Fibroblast of lung (primary cell): ENCODE measurements around the gene LIPE.

ENCODE experiments used
- EZH2 ChIP-seq: IDR thresholded peaks from 2 replicates; pipeline ENCODE4 v1.5.1; 2012; ENCODE audit warnings: low read length, control low read depth, mild to moderate bottlenecking; ENCODE audit errors: missing control alignments
- TF ChIP-seq, protein P1 (sequence below), 2 donors: IDR thresholded peaks in 1 of 2; conservative IDR thresholded peaks in 1 of 2; 1 replicate in 1 of 2; 2 replicates in 1 of 2; pipeline ENCODE4 v1.5.1; 2011 to 2012; ENCODE audit warnings: low read length in 2 of 2, control low read depth in 1 of 2, inconsistent platforms in 1 of 2, low read depth in 1 of 2, mild to moderate bottlenecking in 1 of 2

GRCh38 chr19:42419309-42419708 lies 7.9 kb downstream of the LIPE start:
- TF ChIP-seq, protein P1, sequence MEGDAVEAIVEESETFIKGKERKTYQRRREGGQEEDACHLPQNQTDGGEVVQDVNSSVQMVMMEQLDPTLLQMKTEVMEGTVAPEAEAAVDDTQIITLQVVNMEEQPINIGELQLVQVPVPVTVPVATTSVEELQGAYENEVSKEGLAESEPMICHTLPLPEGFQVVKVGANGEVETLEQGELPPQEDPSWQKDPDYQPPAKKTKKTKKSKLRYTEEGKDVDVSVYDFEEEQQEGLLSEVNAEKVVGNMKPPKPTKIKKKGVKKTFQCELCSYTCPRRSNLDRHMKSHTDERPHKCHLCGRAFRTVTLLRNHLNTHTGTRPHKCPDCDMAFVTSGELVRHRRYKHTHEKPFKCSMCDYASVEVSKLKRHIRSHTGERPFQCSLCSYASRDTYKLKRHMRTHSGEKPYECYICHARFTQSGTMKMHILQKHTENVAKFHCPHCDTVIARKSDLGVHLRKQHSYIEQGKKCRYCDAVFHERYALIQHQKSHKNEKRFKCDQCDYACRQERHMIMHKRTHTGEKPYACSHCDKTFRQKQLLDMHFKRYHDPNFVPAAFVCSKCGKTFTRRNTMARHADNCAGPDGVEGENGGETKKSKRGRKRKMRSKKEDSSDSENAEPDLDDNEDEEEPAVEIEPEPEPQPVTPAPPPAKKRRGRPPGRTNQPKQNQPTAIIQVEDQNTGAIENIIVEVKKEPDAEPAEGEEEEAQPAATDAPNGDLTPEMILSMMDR (conservative IDR thresholded peaks at IDR 0.05 in 1 of 2, IDR thresholded peaks at IDR 0.05 in 1 of 2; ENCODE audit: low read depth in 1 of 2, low read length in 2 of 2) = no peak
- no peak for TF ChIP-seq EZH2
